CD14-positive monocyte (primary cell): ENCODE data around the gene MAP2K5. TPM values are rescaled to one million over a fixed set of nuclear protein-coding genes. Genes with fewer than 3 reads are reported as not detected.

ENCODE experiments used
- DNase-seq, 3 donors: peaks; one replicate each; pipeline ENCODE4 v3.0.0-alpha.2; 2011 to 2022
- H2AFZ ChIP-seq: 2 replicates; pipeline ENCODE4 v1.6.0; 2012; ENCODE audit warnings: mild to moderate bottlenecking, low read depth, low read length, inconsistent platforms; ENCODE audit not compliant: insufficient read depth, poor library complexity, severe bottlenecking
- H3K27ac ChIP-seq, 2 donors: 1 replicate in 1 of 2; 2 replicates in 1 of 2; pipeline ENCODE4 v1.5.1; 2012 to 2013; ENCODE audit warnings: low read length in 2 of 2, control low read depth in 1 of 2, inconsistent platforms in 1 of 2, low read depth in 1 of 2, mild to moderate bottlenecking in 1 of 2
- H3K27me3 ChIP-seq, 2 donors: one replicate each; pipeline versions ENCODE4 v1.6.0 to v1.6.1; 2011 to 2013; ENCODE audit warnings: low read length in 2 of 2; ENCODE audit not compliant: control insufficient read depth in 2 of 2, insufficient read depth in 2 of 2
- H3K36me3 ChIP-seq, 2 donors: replicated peaks in 1 of 2; 1 replicate in 1 of 2; 2 replicates in 1 of 2; pipeline versions ENCODE4 v1.5.1 to v1.6.1; 2012 to 2013; ENCODE audit warnings: low read length in 2 of 2, control low read depth in 1 of 2, inconsistent platforms in 1 of 2, mild to moderate bottlenecking in 1 of 2; ENCODE audit not compliant: insufficient read depth in 2 of 2, control insufficient read depth in 1 of 2
- H3K4me1 ChIP-seq, 2 donors: 1 replicate in 1 of 2; 2 replicates in 1 of 2; pipeline versions ENCODE4 v1.5.1 to v1.6.1; 2012 to 2013; ENCODE audit warnings: low read length in 2 of 2, control low read depth in 1 of 2, inconsistent platforms in 1 of 2, mild to moderate bottlenecking in 1 of 2, moderate library complexity in 1 of 2; ENCODE audit not compliant: insufficient read depth in 2 of 2, control insufficient read depth in 1 of 2
- H3K4me2 ChIP-seq: replicated peaks from 2 replicates; pipeline ENCODE3; 2012; ENCODE audit warnings: low read length, moderate library complexity, mild to moderate bottlenecking; ENCODE audit not compliant: poor library complexity, severe bottlenecking; ENCODE audit errors: extremely low read depth
- H3K4me3 ChIP-seq, 3 experiments: fragments of 200-600 bp in 1 of 3; sonication (generic) in 1 of 3; replicated peaks in 1 of 3; 1 replicate in 2 of 3; 2 replicates in 1 of 3; pipeline ENCODE4 v1.5.1; 2011 to 2013; ENCODE audit warnings: low read length in 3 of 3, mild to moderate bottlenecking in 3 of 3, control low read depth in 2 of 3, low read depth in 2 of 3, inconsistent platforms in 1 of 3, moderate library complexity in 1 of 3
- H3K79me2 ChIP-seq: 2 replicates; pipeline ENCODE4 v1.6.0; 2012; ENCODE audit warnings: mild to moderate bottlenecking, control low read depth, inconsistent platforms, low read length, moderate library complexity; ENCODE audit not compliant: insufficient read depth
- H3K9ac ChIP-seq: 2 replicates; pipeline ENCODE4 v1.6.0; 2017; ENCODE audit warnings: low read length, mild to moderate bottlenecking; ENCODE audit not compliant: insufficient read depth, poor library complexity, severe bottlenecking
- H3K9me3 ChIP-seq, 2 donors: replicated peaks in 1 of 2; 1 replicate in 1 of 2; 2 replicates in 1 of 2; pipeline versions ENCODE4 v1.5.1 to v1.6.1; 2012 to 2013; ENCODE audit warnings: low read length in 2 of 2, control low read depth in 1 of 2; ENCODE audit not compliant: control insufficient read depth in 1 of 2, insufficient read depth in 1 of 2
- H4K20me1 ChIP-seq: 2 replicates; pipeline ENCODE4 v1.6.0; 2012; ENCODE audit warnings: mild to moderate bottlenecking, low read length, control low read depth, moderate library complexity; ENCODE audit not compliant: insufficient read depth
- H3K27ac Mint-ChIP-seq, 7 donors: one replicate each; pipeline ENCODE4 v1.8.0; 2020; ENCODE audit warnings: mild to moderate bottlenecking in 7 of 7, mixed read lengths in 7 of 7, moderate library complexity in 6 of 7, inconsistent platforms in 2 of 7
- H3K27me3 Mint-ChIP-seq, 3 donors: one replicate each; pipeline ENCODE4 v1.8.0; 2021 to 2022; ENCODE audit warnings: low read depth in 3 of 3, mild to moderate bottlenecking in 3 of 3, mixed read lengths in 3 of 3, moderate library complexity in 3 of 3, inconsistent platforms in 1 of 3
- H3K36me3 Mint-ChIP-seq, 2 donors: one replicate each; pipeline ENCODE4 v1.8.0; 2020; ENCODE audit warnings: mixed read lengths in 2 of 2, inconsistent platforms in 1 of 2, mild to moderate bottlenecking in 1 of 2
- H3K4me1 Mint-ChIP-seq: one replicate; pipeline ENCODE4 v1.8.0; 2020; ENCODE audit warnings: mild to moderate bottlenecking, mixed read lengths
- H3K4me3 Mint-ChIP-seq, 2 donors: one replicate each; pipeline ENCODE4 v1.8.0; 2020; ENCODE audit warnings: mild to moderate bottlenecking in 2 of 2, mixed read lengths in 2 of 2, moderate library complexity in 1 of 2
- H3K9me3 Mint-ChIP-seq, 7 donors: one replicate each; pipeline ENCODE4 v1.8.0; 2020 to 2022; ENCODE audit warnings: mixed read lengths in 7 of 7, mild to moderate bottlenecking in 6 of 7, moderate library complexity in 6 of 7, inconsistent platforms in 2 of 7
- CTCF ChIP-seq: fragments of 200-600 bp; IDR thresholded peaks from one replicate; pipeline ENCODE4 v1.8.0; 2022; ENCODE audit warnings: antibody characterized with exemption, mild to moderate bottlenecking
- WGBS: methylation state at CpG from one replicate; pipeline ENCODE4 v1.1.5; 2013; ENCODE audit warnings: missing lambda C conversion rate; ENCODE audit not compliant: insufficient coverage; 5-methylcytosine and 5-hydroxymethylcytosine counted together
- intact Hi-C, 2 donors: fragments of 100-400 bp; cut with micrococcal nuclease; formaldehyde crosslinking; loops; one replicate each; pipeline versions ENCODE4 v1.15.0 to v1.15.1; 2023
- polyA plus RNA-seq, 3 donors: library from polyadenylated mRNA; depleted of rRNA in 1 of 3; unstranded in 2 of 3; stranded (reverse) in 1 of 3; fragments of 300-500 nt in 2 of 3; fragments of >200 nt in 1 of 3; fragmentation: Illumina TruSeq in 2 of 3; gene quantifications; 1 replicate in 2 of 3; 2 replicates in 1 of 3; pipeline ENCODE4 v1.2.3, GENCODE V29; 2012 to 2021

MAP2K5 gene
- polyA plus RNA-seq, 3 donors: 10.2 to 11.3 (median 10.6) TPM

GRCh38 chr15:67592245-67592644 is 49.7 kb downstream of the MAP2K5 start:
- no peak overlapping the region for H2AFZ ChIP-seq
- H3K27ac ChIP-seq: no peak overlapping the region
- no peaks in the 10 kb centered on the region for H3K27me3 ChIP-seq
- TF ChIP-seq CTCF: no peak
- H3K4me2 ChIP-seq: no peak overlapping the region
- Mint-ChIP-seq H3K27ac (no peak overlapping the region), H3K4me3 (no peak overlapping the region), H3K27me3 (no peaks in the 10 kb centered on the region), H3K36me3 (peaks cover 55 to 67% of the 10 kb centered on the region in 2 donors), H3K9me3 (no peaks in the 10 kb centered on the region), H3K4me1 (no peaks in the 10 kb centered on the region)
- no peaks in the 10 kb centered on the region for H4K20me1 ChIP-seq
- no peak overlapping the region for H3K9ac ChIP-seq
- H3K4me3 ChIP-seq: no peak overlapping the region
- no peaks in the 10 kb centered on the region for H3K9me3 ChIP-seq
- DNase-seq: no peak
- no peaks in the 10 kb centered on the region for H3K79me2 ChIP-seq
- intact Hi-C loops: no loop called here
- H3K4me1 ChIP-seq: no peaks in the 10 kb centered on the region
- peaks cover 46 to 72% of the 10 kb centered on the region in 2 donors for H3K36me3 ChIP-seq

DNA sequence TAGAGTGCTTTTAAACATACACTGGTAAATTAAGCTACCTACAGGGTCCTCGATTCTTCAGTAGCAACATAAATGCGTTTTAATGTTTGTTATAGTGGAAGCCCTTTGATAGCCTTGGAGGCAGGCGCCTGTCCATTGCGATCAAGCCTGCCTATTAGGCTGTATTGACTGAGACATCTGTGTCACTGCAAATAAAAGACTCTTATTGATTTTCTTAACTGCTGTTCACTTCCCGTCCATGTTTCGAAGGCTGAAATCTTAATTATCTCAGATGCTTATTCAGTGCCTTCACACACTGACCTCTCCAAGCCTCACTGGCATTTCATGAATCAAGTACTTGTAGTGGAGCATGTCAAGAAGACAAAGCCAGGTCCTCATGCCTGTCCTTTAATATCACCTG is 51.1 kb downstream of the MAP2K5 start:
- Histone ChIP-seq H3K4me3 (no peak overlapping the region), H3K79me2 (no peaks in the 10 kb centered on the region), H3K36me3 (peaks cover 40 to 69% of the 10 kb centered on the region in 2 donors), H3K4me1 (no peaks in the 10 kb centered on the region), H2AFZ (no peak overlapping the region), H3K27ac (no peak overlapping the region), H3K9ac (no peak overlapping the region), H3K27me3 (no peaks in the 10 kb centered on the region), H4K20me1 (no peaks in the 10 kb centered on the region), H3K4me2 (no peak overlapping the region), H3K9me3 (no peaks in the 10 kb centered on the region)
- intact Hi-C loops: no loop called here
- H3K36me3 Mint-ChIP-seq: peaks cover 48 to 64% of the 10 kb centered on the region in 2 donors
- H3K4me1 Mint-ChIP-seq: no peaks in the 10 kb centered on the region
- no peak overlapping the region for H3K27ac Mint-ChIP-seq
- no peaks in the 10 kb centered on the region for H3K27me3 Mint-ChIP-seq
- no peak overlapping the region for H3K4me3 Mint-ChIP-seq
- peaks cover 0 to 3% (median 0%) of the 10 kb centered on the region in 7 donors for H3K9me3 Mint-ChIP-seq
- DNase-seq: no peak
- WGBS: 100% methylated on average over 3 of the region's 6 CpGs
- no peak for TF ChIP-seq CTCF
